ENCODE data around the gene CARHSP1.
"Not testable (repeated sequence)": the region's sequence is repeated elsewhere in the genome, so short reads cannot be mapped to it uniquely, and the experiment has no call there.

The CARHSP1 gene

DNA sequence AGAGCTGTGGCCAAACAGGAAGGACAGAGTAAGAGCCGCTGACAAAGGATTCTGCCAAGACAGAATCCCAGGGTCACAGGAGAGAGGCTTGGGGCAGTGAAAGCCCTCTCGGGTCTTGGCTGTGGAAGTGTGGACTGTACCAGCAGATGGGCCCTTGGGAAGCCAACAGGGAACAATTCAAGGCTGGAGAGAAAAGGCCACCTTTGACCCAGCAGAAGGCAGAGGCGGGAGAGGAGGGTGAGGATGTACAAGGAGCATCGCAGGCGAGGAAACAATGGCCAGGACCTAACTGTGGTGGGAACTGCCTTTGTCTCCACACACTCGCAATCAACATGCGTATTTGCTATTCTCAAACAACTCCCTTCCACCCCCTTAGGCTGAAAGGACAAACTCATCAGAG lies 15.7 kb downstream of the CARHSP1 start:
- DNase-seq = no peak

DNA sequence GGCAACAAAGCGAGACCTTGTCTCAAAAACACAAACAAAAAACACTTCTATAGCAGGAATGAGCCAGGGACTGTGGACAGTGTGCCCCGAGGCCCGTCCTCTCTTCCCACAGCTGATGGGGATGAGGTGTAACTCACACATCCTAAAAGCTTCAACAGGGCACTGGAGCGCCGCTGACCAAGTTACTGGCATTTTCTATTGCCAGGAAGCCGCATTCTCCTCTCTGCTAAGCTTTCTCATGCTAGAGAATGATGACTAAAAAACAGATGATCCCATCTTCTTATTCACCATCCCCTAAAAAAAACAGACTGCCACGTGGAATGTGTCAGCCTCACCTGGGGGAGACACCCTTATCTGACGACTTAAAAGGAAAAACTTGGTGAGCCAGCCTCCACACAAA lies 16.3 kb downstream of the CARHSP1 start:
- DNase-seq = no peak

DNA sequence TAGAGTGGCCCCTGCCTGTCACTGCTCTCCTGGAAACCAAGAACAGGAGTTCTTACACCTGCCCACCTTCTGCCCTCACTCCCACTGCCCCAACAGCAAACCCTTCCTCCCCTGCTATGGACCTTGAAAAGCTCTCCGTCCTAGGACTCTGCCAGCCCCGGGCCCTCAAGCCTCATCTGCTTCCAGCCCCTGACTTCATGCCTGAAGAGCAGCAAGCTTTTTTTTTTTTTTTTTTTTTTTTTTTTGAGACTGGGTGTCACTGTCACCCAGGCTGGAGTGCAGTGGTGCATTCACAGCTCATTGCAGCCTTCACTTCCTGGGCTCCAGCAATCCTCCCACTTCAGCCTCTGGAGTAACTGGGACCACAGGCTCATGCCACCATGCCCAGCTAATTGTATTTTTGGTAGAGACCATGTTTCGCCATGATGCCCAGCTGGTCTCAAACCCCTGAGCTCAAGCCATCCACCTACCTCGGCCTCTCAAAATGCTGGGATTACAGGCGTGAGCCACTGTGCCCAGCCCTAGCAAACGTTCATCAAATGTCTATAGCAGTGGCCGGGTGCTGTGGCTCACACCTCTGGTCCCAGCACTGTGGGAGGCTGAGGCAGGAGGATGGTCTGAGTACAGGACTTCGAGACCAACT lies 16.9 kb downstream of the CARHSP1 start:
- no peak for DNase-seq

DNA sequence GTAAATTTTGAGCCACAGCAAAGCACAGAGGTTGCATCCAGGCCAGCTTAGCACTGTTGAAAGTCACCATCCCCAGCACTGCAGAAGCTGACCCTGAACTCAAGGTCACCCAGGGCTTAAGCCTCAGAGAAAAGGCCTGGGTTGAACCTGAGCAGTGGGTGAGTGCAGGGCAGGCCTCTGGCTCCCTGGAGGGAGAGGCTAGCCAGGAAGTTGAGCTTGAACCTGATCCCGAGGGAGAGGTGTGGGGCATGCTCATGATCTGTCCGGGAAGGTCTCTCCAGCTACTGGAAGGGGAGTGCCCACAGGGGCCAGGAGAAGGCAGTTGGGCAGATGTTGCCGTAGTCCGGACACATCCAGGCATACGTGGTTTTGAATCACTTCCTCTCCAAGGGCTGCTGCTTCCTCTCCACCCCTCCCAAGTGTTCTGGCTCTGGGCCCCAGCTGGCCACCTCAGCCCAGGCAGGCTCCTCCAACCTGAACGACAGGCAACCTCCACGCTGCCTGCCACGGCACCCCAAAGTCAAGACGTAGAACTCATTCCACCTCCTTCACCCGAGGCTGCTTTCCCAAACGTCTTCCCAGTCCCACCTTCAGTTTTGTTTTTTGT lies 18.4 kb downstream of the CARHSP1 start:
- no peak for DNase-seq

DNA sequence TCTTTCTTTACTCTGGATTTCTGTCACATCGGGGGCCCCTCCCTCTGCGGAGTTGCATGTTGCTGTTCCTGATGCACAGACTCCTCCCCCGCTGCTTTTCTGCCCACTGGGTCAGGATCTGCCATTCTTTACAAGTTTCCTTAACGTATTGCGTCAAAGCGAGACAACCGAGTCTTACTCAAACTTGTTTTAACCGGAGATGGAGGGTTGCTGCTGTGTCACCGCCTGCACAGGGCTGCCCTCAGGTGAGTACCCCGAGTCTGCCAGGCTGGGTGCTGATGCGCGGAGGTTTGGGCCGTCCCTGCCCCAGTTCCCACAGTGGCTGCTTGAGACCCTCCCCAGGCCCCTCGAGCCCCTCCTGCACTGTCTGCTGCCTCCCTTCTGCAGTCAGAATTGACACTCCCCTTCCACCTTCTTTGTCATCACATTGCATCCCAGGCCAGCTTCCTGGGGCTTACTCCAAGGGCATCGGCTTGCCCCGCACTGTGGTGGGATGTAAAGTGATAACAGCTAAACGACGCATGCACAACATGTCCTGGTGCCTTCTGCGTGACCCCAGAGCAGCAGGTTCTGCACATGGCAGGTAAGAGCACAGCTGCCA lies 19.3 kb downstream of the CARHSP1 start:
- no peak for DNase-seq

DNA sequence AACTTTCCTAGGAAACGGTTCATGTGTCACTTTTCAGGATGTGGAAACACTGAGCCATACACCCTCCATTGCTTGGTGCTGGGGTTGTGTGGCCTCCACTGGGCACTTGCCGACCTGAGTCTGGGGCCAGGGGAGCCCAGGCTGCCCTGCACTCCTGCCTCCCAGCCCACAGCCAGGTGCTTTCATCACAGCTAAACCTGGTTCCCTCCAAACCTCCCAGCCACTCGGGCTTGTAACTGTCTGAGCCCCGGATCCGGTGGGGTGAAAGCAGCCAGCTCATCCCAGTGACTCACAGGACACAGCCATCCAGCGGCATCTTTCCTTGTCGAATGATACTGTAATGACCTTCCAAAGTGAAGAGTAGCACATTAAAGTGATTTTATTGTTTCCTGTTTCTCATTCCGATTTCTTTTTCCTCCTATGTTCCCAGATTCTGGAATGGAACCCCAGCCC lies 19.8 kb downstream of the CARHSP1 start:
- no peak for DNase-seq

DNA sequence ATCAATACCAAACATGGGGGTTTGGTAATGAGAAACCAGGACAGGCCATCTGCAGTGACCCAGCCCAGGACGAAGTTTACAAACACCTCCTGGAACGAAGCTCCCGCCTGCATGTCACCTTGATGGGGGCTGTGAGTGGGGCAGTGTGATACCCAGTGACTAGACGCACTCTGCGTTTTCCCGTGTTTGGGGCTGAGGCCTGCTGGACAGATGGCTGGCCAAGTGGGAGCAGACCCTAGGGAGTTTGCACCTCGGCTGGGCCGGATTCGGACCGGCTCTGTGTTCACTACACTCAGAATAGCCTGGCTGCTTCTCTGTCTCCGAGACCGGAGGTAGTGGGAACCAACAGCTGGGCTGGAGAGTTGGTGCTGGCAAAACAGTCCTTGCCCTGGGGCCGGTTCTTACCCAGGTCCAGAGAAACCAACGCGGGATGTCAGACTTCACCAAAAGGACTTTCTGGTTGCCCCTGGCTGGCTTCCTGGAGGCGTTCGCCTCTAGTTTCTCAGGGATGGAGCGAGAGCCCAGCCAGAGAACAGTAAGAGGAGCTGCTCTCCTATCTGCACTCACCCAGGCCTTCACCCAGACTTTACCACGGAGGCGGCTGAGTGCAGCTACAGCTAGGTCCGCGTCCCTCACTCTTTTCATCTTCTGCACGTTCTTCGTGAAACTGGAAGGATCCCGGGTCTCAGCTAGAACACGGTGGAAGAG lies 20.4 kb downstream of the CARHSP1 start:
- no peak for DNase-seq

DNA sequence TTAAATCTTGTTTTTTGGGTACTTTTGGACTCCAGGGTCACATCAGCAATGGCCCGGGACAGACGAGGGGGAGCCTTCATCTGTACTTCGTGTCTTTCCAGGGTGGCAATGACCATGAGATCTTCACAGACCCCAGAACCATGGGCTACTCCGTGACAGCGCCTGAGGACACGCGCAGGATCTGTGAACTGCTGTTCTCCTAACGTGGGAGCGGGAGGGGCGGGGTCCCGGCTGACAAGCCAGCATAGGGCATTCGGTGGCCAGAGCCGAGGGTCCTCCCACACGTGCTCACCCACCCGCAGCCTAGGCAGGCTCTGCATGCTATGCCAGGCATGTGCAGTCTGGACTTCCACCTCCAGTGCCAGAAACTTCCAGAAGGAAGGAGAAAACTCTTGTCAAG lies 21.2 kb downstream of the CARHSP1 start:
- no peak for DNase-seq

DNA sequence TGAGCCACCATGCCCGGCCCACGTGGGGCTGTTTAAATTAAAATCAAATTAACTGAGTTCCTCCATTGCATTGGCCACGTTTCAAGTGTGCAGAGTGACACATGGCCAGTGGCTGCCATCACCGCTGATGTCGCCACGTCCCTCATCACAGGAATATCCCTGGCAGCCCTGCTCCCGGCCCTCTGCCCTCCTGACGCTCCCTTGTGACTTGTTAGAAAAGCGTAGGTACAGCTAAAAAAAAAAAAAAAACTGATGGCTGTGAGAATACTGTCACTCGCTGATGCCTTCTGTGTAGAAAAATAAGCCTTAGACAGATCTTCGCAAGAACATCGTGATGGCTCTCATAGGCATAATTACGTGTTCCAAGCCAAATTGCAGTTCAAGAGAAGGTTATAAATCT lies 21.7 kb downstream of the CARHSP1 start:
- no peak for DNase-seq

DNA sequence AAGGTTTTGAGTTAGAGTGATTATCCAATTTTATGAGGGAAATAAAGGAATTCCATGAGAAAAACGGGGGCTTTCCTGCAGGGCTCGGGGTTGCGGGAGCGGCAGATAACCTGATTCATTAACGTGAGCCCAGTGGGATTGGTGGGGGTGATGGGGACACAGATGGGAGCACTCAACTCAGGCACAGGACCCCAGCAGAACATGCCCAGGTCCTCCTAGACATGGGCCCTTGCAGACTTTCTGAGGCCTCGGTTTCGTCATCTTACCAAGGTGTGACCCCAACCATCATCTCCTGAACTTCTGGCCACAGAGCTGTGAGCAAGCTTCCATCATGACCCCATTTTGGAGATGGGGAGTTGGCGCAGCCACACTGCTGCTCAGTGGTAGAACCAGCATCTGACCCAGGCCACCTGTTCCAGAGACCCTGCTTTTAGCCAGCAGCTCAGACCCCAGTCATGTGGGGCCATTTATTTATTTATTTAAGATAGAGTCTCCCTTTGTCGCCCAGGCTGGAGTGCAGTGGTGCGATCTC lies 22.3 kb downstream of the CARHSP1 start:
- DNase-seq = no peak

DNA sequence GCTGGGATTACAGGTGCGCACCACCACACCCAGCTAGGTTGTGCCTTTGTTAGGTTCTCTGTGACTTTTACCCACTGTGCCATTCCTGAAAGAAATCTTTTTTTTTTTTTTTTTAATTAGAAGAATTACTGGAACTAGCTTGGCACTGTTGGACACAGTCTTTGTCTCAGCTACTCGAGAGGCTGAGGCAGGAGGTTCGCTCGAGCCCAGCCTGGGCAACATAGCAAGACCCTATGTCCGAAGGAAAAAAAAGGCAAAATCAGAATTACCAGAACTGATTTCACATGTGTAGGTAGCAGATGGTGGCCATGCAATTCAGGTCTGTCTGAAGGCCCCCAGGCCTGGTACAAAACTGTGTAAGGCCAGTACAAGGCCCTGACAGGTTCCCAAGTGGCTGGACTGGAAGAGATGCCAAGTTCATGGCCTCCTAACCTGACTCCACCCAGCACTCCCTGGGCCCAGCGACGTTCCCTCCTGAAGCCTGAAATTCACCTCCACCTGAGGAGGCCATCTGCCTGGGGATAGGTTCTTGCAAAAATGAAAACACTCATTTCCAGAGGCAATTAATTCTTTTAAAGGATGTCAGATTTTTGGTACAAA lies 23.0 kb downstream of the CARHSP1 start:
- DNase-seq = no peak

DNA sequence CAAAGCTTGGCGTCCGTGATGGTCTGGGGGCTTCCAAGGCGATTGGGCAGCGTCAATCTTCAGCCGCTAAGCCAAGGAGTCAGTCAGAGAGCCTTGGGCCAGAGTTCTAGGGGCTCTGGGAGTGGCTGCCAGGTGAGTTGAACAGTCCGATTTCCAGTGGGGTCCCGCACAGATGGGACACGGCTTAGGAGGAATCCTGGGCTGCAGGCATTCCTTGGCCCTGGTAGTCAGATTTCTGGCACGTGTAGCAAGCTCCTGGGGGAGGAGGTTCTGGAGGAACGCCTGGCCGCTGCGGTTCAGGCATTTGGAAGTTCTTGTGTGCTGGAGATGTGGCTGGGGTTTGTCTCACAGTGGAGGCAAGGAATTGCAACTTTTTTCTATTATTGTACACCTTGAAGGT lies 25.5 kb downstream of the CARHSP1 start:
- not testable (repeated sequence) for DNase-seq

DNA sequence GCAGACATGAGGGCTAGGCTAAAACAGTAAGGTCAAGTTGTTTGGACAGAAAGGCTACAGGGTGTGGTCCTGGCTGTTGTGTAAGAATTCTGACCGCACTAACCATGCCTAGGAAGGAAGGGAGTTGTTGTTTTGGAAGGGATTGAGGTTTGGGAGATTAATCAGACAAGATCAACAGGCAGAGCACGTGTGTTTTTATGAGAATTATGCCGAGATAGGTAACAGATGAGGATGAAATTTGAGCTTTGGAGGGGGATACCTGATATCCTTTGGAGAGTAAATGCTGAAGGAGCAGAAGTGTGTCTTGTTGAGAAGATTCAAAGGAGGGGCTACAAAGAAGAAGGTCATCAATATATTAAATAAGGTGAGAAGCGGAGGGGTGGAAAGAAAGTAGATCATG lies 26.8 kb downstream of the CARHSP1 start:
- DNase-seq = not testable (repeated sequence)

DNA sequence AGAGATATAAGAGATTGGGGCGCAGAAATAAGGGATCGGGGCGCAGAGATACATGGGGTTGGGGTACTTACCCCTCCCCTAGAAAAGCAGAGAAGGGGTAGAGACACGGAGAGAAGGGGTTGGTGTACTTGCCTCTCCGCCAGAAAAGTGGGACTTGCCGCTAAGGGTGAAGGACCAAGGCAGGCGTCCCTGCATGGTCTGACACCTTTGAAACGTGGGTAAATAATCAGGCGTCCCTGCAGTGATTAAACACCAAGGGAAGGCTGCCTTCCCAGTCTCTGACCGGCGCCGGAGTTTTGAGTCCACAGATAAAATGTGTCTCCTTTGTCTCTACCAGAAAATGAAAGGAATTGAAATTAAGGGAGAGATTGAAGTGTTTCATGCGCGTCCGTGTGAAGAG lies 31.2 kb downstream of the CARHSP1 start:
- not testable (repeated sequence) for DNase-seq

DNA sequence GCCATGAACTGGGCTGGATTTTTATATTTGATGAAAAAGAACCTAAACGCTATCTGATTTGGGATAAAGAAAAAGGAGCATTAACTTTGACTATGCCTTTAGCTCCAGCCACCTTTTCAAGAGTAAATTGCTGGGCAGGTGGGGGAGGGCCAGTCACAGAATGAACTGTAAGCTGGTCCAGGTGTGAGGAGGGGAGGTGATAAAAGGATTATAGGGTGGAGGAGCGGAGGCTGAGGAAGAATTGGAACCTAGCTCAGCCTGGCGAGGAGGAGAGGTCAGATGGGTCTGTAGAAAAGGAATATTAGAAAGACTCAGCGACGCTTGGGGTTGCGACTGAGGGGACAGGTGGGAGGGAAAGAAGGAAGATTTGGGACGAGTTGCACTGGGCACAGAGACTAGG lies 32.0 kb downstream of the CARHSP1 start:
- not testable (repeated sequence) for DNase-seq

DNA sequence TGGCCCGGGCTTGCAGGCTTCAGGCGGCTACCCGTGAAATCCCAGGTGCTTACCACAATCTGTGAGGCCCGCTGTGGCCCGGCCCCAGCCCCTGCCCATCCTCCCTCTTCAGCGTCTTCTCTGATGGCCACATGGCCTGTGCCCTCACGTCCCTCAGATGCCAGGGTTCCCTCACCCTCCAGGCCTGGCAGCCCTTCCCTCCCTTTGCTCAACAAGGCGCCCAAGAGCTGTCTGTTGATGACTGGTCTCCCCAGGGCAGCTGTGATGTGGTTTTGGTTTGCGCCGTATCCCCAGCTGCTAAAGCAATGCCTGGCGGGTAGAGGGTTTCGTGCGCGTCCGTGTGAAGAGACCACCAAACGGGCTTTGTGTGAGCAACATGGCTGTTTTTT lies 36.1 kb downstream of the CARHSP1 start:
- DNase-seq = no peak

DNA sequence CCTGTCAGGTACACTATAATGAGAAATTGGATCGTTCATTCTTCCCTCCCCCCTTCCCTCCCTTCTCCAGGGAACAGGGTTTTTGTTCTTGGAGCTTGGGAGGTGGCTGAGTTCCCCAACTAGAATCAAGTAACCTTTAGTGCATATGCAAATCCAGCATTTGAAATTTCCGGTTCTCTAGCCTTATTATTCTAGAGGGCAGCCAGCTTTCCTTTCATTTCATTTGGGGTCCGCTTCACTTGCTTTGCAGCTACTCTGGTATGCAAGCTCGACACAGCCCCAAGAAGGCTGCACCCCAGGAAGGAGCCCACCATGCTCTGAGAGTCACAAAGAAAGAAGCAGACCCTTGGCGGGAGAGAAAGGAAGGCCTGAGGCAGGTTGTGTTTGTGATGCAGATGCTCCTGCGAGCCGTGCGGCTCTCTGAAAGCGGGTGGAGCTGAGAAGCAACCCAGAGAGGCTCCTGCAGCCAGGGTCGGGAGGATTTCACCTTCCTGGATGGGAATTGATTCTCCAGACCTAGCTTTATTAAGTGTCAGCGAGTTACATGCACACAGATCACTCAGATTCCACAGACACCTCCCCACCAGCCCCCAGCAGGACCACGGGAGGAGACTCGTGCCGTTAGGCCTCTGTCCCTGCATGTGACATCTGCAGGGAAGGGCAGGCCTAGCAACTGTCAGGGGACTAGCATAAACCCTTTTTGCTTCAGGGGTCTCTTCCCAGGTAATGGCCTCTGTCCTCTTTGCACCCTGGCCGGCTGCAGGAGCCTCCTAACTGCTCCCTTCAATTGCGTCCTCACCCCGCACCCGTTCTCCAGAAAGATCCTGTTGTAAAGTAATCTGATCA lies 36.7 kb downstream of the CARHSP1 start:
- no peak for DNase-seq

DNA sequence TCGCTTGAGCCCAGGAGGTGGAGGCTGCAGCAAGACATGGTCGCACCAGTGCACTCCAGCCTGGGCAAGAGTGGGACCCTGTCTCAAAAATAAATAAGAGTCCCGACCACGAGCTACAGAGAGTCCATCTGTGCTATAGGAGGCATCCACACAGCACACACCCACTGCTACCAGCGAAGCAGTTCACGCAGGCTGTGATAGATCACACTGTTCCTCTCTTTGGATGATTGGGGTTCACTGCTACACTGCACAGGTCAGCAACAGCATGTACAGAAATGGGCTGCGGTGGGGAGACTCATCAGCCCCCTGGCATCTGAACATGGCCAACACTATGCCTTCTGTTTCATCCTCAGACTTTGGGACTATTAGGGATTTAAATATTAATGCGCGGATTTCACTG lies 37.4 kb downstream of the CARHSP1 start:
- no peak for DNase-seq

DNA sequence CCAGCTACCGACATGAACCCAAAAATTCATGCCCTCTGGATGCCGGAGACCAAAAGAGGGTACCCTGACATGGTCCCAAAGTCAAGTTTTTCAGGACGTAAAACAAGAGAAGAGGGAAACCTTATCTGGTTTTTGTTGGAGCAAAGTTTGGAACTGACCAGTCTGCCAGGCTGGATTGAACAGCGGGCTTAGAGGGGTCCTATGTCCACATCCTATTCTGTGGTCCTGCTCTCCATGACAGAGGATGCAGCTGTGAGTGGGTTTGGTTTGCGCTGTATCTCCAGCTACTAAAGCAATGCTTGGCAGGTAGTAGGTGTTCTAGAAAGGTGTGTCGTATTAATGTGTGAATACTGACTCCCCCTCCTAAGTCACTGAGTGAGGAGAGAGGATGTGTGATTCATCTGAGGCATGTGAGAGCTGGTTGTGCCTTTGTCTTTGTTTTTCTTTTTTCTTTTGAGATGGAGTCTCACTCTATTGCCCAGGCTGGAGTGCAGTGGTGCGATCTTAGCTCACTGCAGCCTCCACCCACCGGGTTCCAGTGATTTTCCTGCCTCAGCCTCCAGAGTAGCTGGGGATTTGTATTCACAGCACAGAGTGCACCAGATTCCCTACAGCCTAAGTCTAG lies 40.2 kb downstream of the CARHSP1 start:
- DNase-seq = no peak

DNA sequence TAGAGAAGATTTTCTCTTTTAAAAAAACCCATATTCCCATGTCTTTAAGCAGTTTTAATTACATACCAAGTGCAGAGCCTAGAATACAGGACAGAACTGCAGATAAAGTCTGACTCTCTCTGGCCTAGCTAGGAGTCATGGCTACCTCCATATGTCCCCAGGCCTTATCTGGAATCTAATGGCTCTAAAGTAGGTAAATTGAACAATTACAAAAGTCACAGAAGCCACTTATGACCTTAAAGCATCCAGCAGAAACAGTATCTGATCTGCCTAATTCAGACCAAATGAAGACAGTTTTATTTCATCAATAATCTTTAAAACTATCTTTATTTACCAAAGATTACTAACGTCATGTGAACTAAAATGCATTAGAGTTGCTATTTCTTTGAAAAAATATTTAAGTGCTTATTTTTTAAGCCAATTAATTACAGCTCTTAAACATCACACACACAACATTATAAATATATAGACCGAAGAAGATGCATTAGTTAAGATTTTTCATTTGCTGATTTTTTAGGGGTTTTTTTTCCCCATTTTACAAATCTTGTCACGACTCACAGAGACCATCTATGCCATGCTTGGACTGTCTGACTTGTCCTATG lies 42.4 kb downstream of the CARHSP1 start:
- DNase-seq = no peak

DNA sequence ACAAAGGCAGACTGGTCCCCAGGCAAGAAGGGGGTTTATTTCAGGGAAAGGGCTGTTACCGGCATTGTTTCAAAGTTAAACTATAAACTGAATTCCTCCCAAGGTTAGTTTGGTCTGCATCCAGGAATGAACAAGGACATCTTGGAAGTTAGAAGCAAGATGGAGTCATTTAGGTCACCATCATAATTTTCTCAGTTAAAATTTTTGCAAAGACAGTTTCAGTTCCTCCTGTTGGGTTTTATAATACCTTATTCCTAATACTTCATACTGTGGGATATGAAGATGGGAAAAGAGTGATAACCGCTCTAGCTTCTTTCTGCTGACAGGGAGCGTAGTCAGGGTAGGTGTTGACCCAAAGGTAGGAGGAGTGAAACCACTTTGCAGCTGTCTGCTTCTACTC lies 46.4 kb downstream of the CARHSP1 start:
- no peak for DNase-seq

Data from stimulated activated CD4-positive, alpha-beta T cell treated with anti-CD3 and anti-CD28 coated beads, Interleukin-4, amount 100 ng/mL, for 24 hours (primary cell).